ENCODE data around the gene ZNF398.

The ZNF398 gene

DNA sequence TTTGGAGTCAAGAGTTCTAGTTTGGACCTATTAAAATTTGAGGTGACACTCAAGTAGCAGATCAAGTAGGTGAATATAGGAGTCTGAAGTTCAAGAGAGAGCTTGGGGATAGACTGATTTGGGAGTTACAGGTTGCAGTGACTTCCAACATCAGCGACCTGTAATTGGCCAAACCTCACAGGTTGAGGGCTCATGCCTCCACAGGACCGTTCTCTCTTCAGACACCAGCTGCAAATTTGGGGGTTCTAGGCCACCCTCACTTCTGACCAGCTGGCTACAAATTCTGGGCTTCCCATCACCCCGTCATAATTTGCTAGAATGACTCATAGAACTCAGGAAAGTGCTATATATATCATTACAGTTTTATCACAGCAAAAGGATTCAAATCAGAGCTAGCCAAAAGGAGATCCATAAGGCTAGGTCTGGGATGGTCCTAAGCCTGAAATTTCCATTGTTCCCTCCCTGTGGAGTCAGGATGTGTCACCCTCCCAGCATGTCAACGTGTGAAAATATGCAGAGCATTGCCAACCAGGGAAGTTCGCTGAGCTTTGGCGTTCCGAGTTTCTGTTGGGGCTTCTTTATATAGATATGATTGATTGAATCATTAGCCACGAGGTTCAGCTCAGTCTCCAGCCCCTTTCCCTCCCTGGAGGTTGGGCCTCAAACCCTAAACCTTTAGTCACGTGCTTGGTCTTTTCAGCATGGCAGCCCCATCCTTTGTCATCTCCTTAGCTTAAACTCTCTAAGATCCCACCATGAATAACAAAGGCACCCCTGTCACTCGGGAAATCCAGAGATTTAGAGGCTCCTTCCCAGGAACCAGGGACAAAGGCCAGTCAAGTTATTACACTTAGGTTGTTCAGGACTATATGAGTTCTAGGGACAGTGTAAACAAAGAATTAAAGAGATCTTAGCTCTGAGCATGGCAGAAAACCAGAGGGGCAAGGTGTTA is 71.5 kb downstream of the ZNF398 start:
- H3K9ac ChIP-seq (ENCODE audit: low read length), result no peak overlapping the region
- H3K4me3 ChIP-seq (ENCODE audit: low read length), result no peak overlapping the region
- H4K20me1 ChIP-seq (ENCODE audit: insufficient read depth, low read length), result no peaks in the 10 kb centered on the region
- H3K36me3 ChIP-seq (replicated peaks; ENCODE audit: low read depth, low read length), result peaks cover 48% of the 10 kb centered on the region
- no peaks in the 10 kb centered on the region for H3K27me3 ChIP-seq (ENCODE audit: low read depth, low read length)
- H3K4me2 ChIP-seq (ENCODE audit: low read length), result no peak overlapping the region
- H3K4me1 ChIP-seq (ENCODE audit: low read length), result no peaks in the 10 kb centered on the region
- H3K9me3 ChIP-seq (ENCODE audit: insufficient read depth, low read length), result no peaks in the 10 kb centered on the region
- H3K27ac ChIP-seq (ENCODE audit: low read length), result no peak overlapping the region
- H3K79me2 ChIP-seq (ENCODE audit: low read length), result no peaks in the 10 kb centered on the region
- H2AFZ ChIP-seq (ENCODE audit: low read depth, low read length), result no peak overlapping the region
- TF ChIP-seq, protein P1, sequence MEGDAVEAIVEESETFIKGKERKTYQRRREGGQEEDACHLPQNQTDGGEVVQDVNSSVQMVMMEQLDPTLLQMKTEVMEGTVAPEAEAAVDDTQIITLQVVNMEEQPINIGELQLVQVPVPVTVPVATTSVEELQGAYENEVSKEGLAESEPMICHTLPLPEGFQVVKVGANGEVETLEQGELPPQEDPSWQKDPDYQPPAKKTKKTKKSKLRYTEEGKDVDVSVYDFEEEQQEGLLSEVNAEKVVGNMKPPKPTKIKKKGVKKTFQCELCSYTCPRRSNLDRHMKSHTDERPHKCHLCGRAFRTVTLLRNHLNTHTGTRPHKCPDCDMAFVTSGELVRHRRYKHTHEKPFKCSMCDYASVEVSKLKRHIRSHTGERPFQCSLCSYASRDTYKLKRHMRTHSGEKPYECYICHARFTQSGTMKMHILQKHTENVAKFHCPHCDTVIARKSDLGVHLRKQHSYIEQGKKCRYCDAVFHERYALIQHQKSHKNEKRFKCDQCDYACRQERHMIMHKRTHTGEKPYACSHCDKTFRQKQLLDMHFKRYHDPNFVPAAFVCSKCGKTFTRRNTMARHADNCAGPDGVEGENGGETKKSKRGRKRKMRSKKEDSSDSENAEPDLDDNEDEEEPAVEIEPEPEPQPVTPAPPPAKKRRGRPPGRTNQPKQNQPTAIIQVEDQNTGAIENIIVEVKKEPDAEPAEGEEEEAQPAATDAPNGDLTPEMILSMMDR (IDR thresholded peaks at IDR 0.05; ENCODE audit: low read depth, low read length), result no peak
- TF ChIP-seq EZH2phosphoT487 (IDR thresholded peaks at IDR 0.05; ENCODE audit: low read depth), result no peak

- H3K79me2 ChIP-seq (ENCODE audit: low read length), result no peaks in the 10 kb centered on the region
- H3K27ac ChIP-seq (ENCODE audit: low read length), result no peak overlapping the region
- H3K27me3 ChIP-seq (ENCODE audit: low read depth, low read length), result no peaks in the 10 kb centered on the region
- no peaks in the 10 kb centered on the region for H4K20me1 ChIP-seq (ENCODE audit: insufficient read depth, low read length)
- H3K4me2 ChIP-seq (ENCODE audit: low read length), result no peak overlapping the region
- H3K4me1 ChIP-seq (ENCODE audit: low read length), result no peaks in the 10 kb centered on the region
- H3K9ac ChIP-seq (ENCODE audit: low read length), result no peak overlapping the region
- peaks cover 47% of the 10 kb centered on the region for H3K36me3 ChIP-seq (replicated peaks; ENCODE audit: low read depth, low read length)
- no peaks in the 10 kb centered on the region for H3K9me3 ChIP-seq (ENCODE audit: insufficient read depth, low read length)
- H2AFZ ChIP-seq (ENCODE audit: low read depth, low read length), result no peak overlapping the region
- no peak for TF ChIP-seq EZH2phosphoT487 (IDR thresholded peaks at IDR 0.05; ENCODE audit: low read depth)
- TF ChIP-seq, protein P1 (IDR thresholded peaks at IDR 0.05; ENCODE audit: low read depth, low read length), result no peak
- no peak overlapping the region for H3K4me3 ChIP-seq (ENCODE audit: low read length)
Observed at GRCh38 chr7:149220534-149220933, 73.3 kb downstream of the ZNF398 start.

- H3K4me2 ChIP-seq (ENCODE audit: low read length), result no peak overlapping the region
- no peak overlapping the region for H3K4me3 ChIP-seq (ENCODE audit: low read length)
- no peak overlapping the region for H3K9ac ChIP-seq (ENCODE audit: low read length)
- no peak overlapping the region for H2AFZ ChIP-seq (ENCODE audit: low read depth, low read length)
- H3K4me1 ChIP-seq (ENCODE audit: low read length), result no peaks in the 10 kb centered on the region
- no peaks in the 10 kb centered on the region for H3K79me2 ChIP-seq (ENCODE audit: low read length)
- no peaks in the 10 kb centered on the region for H3K9me3 ChIP-seq (ENCODE audit: insufficient read depth, low read length)
- no peak overlapping the region for H3K27ac ChIP-seq (ENCODE audit: low read length)
- no peaks in the 10 kb centered on the region for H3K27me3 ChIP-seq (ENCODE audit: low read depth, low read length)
- peaks cover 31% of the 10 kb centered on the region for H3K36me3 ChIP-seq (replicated peaks; ENCODE audit: low read depth, low read length)
- no peaks in the 10 kb centered on the region for H4K20me1 ChIP-seq (ENCODE audit: insufficient read depth, low read length)
- TF ChIP-seq, protein P1 (IDR thresholded peaks at IDR 0.05; ENCODE audit: low read depth, low read length), result no peak
- TF ChIP-seq EZH2phosphoT487 (IDR thresholded peaks at IDR 0.05; ENCODE audit: low read depth), result no peak
Observed at GRCh38 chr7:149223176-149223575, 75.9 kb downstream of the ZNF398 start.

DNA sequence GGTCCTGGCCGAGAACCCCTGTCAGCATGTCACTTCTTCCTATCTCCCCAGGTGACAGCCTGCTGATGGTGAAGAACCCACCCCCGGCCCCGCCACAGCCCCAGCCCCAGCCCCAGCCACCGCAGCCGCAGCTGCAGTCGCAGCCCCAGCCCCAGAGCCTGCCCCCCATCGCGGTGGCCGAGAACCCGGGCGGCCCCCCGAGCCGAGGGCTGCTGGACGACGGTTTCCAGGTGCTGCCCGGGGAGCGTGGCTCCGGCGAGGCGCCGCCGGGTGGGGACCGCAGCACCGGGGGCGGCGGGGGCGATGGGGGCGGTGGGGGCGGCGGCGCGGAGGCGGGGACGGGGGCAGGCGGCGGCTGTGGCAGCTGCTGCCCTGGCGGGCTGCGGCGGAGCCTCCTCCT is 76.5 kb downstream of the ZNF398 start:
- TF ChIP-seq, protein P1 (IDR thresholded peaks at IDR 0.05; ENCODE audit: low read depth, low read length), result no peak
- no peak for TF ChIP-seq EZH2phosphoT487 (IDR thresholded peaks at IDR 0.05; ENCODE audit: low read depth)
- no peaks in the 10 kb centered on the region for H3K9me3 ChIP-seq (ENCODE audit: insufficient read depth, low read length)
- no peaks in the 10 kb centered on the region for H4K20me1 ChIP-seq (ENCODE audit: insufficient read depth, low read length)
- peaks cover 28% of the 10 kb centered on the region for H3K36me3 ChIP-seq (replicated peaks; ENCODE audit: low read depth, low read length)
- no peak overlapping the region for H2AFZ ChIP-seq (ENCODE audit: low read depth, low read length)
- no peak overlapping the region for H3K4me2 ChIP-seq (ENCODE audit: low read length)
- no peak overlapping the region for H3K4me3 ChIP-seq (ENCODE audit: low read length)
- H3K27me3 ChIP-seq (ENCODE audit: low read depth, low read length), result no peaks in the 10 kb centered on the region
- H3K4me1 ChIP-seq (ENCODE audit: low read length), result no peaks in the 10 kb centered on the region
- H3K79me2 ChIP-seq (ENCODE audit: low read length), result no peaks in the 10 kb centered on the region
- no peak overlapping the region for H3K27ac ChIP-seq (ENCODE audit: low read length)
- no peak overlapping the region for H3K9ac ChIP-seq (ENCODE audit: low read length)

All from OCI-LY3 (cell line).